A673 (cell line): ENCODE data around the gene PKDREJ. TPM values are rescaled to one million over a fixed set of nuclear protein-coding genes. Genes with fewer than 3 reads are reported as not detected.
A peak's percentile ranks its signal among the peaks of the same experiment; 100 is the strongest.
"Not testable (repeated sequence)": the region's sequence is repeated elsewhere in the genome, so short reads cannot be mapped to it uniquely, and the experiment has no call there.

Source experiments
- BruUV-seq: library from RNA; stranded (reverse); fragments of 400-500 nt; replicated peaks from 2 replicates; lab custom pipeline; 2021; lab: Mats Ljungman, UMichigan
- CTCF ChIA-PET: fragments of 300-600 bp; sonication (Branson Sonifier 250); formaldehyde crosslinking; loops from one replicate; lab custom pipeline; 2022; ENCODE audit warnings: antibody characterized with exemption; lab: Charles Lee
- POLR2A ChIA-PET: fragments of 300-600 bp; sonication (Branson Sonifier 250); formaldehyde crosslinking; loops from one replicate; lab custom pipeline; 2022; ENCODE audit warnings: antibody characterized with exemption; ENCODE audit not compliant: low non-redundant PET; lab: Charles Lee
- DNase-seq: peaks from one replicate; pipeline ENCODE4 v3.0.0-alpha.2; 2015; ENCODE audit warnings: low spot score
- H3K27ac ChIP-seq: fragments of 200-600 bp; sonication (generic); 2 replicates; pipeline ENCODE4 v1.5.1; 2016; ENCODE audit warnings: mixed run types, low read depth, mild to moderate bottlenecking, mixed read lengths, antibody characterized with exemption, low read length; ENCODE audit not compliant: poor library complexity, severe bottlenecking
- H3K27me3 ChIP-seq: fragments of 200-600 bp; sonication (generic); replicated peaks from 2 replicates; pipeline ENCODE4 v1.6.1; 2017; ENCODE audit warnings: mixed run types, low read depth, mild to moderate bottlenecking, mixed read lengths, antibody characterized with exemption, low read length; ENCODE audit not compliant: insufficient read depth, poor library complexity
- H3K36me3 ChIP-seq: fragments of 200-600 bp; sonication (generic); 2 replicates; pipeline ENCODE4 v1.6.1; 2016; ENCODE audit warnings: mixed run types, mild to moderate bottlenecking, mixed read lengths, antibody characterized with exemption, low read length; ENCODE audit not compliant: insufficient read depth, poor library complexity, severe bottlenecking
- H3K4me1 ChIP-seq: fragments of 200-600 bp; sonication (generic); 2 replicates; pipeline ENCODE4 v1.6.1; 2017; ENCODE audit warnings: mixed run types, mild to moderate bottlenecking, mixed read lengths, antibody characterized with exemption, low read length; ENCODE audit not compliant: insufficient read depth, poor library complexity, severe bottlenecking
- H3K4me3 ChIP-seq: fragments of 200-600 bp; sonication (generic); 2 replicates; pipeline ENCODE4 v1.5.1; 2016; ENCODE audit warnings: low read depth, mixed run types, mild to moderate bottlenecking, mixed read lengths, low read length; ENCODE audit not compliant: poor library complexity, severe bottlenecking
- H3K9me3 ChIP-seq: fragments of 200-600 bp; sonication (generic); 2 replicates; pipeline ENCODE4 v1.6.1; 2016; ENCODE audit warnings: mixed run types, low read depth, mild to moderate bottlenecking, mixed read lengths, antibody characterized with exemption, low read length; ENCODE audit not compliant: poor library complexity, severe bottlenecking
- EZH2 ChIP-seq: fragments of 200-600 bp; sonication (generic); IDR thresholded peaks from 2 replicates; pipeline ENCODE4 v1.6.1; 2017; ENCODE audit warnings: borderline replicate concordance, low read depth, mild to moderate bottlenecking, mixed read lengths, antibody characterized with exemption, low read length; ENCODE audit not compliant: poor library complexity, severe bottlenecking
- intact Hi-C: fragments of 100-400 bp; cut with micrococcal nuclease; formaldehyde crosslinking; loops from one replicate; pipeline ENCODE4 v1.10.0; 2022; ENCODE audit not compliant: unreplicated experiment
- total RNA-seq: library from RNA; stranded (reverse); gene quantifications from 2 replicates; pipeline ENCODE4 v1.2.3, GENCODE V29; 2021
- TF ChIP-seq, protein P1 (sequence below): fragments of 300-800, 200-600 bp; sonication (generic); conservative IDR thresholded peaks from 2 replicates; pipeline ENCODE4 v1.5.1; 2017; ENCODE audit warnings: low read depth, mild to moderate bottlenecking, antibody characterized with exemption, low read length, moderate library complexity, mixed read lengths

The PKDREJ gene
- total RNA-seq, 1 experiment from 2014 or later: not detected

DNA sequence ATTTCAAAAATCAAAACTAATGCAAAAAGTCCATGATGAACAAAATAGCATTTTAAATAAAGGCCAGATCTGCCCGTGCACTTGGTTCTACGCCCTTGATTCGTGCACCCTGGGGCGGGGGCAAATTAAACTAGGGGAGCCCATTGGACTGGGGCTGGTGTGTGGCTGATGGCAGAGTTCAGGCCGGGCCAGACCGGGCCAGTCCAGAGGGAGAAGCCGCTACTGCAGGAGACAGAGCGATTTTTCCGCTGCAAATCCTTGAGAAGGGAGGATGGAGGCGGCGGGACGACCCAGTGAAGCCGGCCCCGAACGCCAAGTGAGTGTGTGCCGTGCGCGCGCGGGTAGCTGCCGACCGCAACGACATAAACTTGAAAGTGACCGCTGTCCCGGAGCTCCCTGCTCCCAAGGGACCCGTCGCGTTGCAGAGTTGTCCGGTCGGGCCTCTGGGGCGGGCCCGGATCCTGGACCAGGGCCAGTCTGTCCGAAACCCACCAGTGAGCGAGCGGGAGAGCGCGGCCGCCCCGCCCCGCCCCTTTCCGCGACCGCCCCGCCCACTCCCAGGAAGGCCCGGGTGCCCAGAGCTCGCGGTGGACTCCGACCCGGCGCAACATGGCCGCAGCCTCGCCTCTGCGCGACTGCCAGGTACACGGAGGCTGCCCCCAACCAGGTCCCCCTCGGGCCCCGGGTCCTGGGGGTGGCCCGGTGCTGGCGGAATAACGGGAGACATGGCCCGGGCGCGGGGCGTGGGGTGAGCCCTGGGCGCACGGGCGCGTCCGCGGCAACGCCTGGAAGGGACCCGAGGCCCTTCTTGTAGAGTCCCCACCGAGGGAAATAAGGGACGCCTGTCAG lies 4.5 kb upstream of the PKDREJ start, which contains the start of gene TTC38:
Gene TTC38 (plus strand): TSS at position 578 of the 849 bp plus-strand sequence. CDS start 32 bp downstream, at position 610.
- BruUV-seq: no TSS peak
- H3K4me1 ChIP-seq: peaks cover 5% of the 10 kb centered on the region
- H3K4me3 ChIP-seq: peak within 1 kb of the TSS; percentile 62
- no peaks in the 10 kb centered on the region for H3K9me3 ChIP-seq
- no peak for TF ChIP-seq EZH2
- TF ChIP-seq, protein P1, sequence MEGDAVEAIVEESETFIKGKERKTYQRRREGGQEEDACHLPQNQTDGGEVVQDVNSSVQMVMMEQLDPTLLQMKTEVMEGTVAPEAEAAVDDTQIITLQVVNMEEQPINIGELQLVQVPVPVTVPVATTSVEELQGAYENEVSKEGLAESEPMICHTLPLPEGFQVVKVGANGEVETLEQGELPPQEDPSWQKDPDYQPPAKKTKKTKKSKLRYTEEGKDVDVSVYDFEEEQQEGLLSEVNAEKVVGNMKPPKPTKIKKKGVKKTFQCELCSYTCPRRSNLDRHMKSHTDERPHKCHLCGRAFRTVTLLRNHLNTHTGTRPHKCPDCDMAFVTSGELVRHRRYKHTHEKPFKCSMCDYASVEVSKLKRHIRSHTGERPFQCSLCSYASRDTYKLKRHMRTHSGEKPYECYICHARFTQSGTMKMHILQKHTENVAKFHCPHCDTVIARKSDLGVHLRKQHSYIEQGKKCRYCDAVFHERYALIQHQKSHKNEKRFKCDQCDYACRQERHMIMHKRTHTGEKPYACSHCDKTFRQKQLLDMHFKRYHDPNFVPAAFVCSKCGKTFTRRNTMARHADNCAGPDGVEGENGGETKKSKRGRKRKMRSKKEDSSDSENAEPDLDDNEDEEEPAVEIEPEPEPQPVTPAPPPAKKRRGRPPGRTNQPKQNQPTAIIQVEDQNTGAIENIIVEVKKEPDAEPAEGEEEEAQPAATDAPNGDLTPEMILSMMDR: no peak
- intact Hi-C loops: no loop called here
- ChIA-PET POLR2A (no interaction called here), CTCF (no interaction called here)
- H3K27ac ChIP-seq: peak within 1 kb of the TSS; percentile 45
- H3K36me3 ChIP-seq: no peaks in the 10 kb centered on the region
- no peaks in the 10 kb centered on the region for H3K27me3 ChIP-seq
- DNase-seq: peak; percentile 61

DNA sequence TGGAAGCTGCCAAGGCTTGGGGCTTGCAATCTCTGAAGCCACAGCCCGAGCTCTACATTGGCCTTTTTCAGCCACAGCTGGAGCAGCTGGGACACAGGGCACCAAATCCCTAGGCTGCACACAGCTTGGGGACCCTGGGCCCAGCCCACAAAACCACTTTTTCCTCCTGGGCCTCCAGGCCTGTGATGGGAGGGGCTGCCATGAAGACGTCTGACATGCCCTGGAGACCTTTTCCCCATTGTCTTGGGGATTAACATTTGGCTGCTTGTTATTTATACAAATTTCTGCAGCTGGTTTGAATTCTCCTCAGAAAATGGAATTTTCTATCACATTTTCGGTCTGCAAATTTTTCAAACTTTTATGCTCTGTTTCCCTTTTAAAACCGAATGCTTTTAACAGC lies 2.5 kb upstream of the PKDREJ start:
- CTCF ChIA-PET, H3K4me1 ChIP-seq, BruUV-seq, intact Hi-C loops, H3K27me3 ChIP-seq, H3K4me3 ChIP-seq, DNase-seq, H3K27ac ChIP-seq, H3K9me3 ChIP-seq, POLR2A ChIA-PET, H3K36me3 ChIP-seq: not testable (repeated sequence)

DNA sequence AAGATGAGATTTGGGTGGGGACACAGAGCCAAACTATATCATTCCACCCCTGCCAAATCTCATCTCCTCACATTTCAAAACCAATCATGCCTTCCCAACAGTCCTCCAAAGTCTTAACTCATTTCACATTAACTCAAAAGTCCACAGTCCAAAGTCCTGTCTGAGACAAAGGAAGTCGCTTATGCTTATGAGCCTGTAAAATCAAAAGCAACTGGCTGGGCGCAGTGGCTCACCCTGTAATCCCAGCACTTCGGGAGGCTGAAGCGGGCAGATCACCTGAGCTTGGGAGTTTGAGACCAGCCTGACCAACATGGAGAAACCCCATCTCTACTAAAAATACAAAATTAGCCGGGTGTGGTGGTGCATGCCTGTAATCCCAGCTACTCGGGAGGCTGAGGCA lies 1.4 kb upstream of the PKDREJ start:
- intact Hi-C loops, H3K4me1 ChIP-seq, H3K36me3 ChIP-seq, POLR2A ChIA-PET, H3K4me3 ChIP-seq, H3K27me3 ChIP-seq, BruUV-seq, H3K27ac ChIP-seq, CTCF ChIA-PET, DNase-seq, H3K9me3 ChIP-seq: not testable (repeated sequence)

DNA sequence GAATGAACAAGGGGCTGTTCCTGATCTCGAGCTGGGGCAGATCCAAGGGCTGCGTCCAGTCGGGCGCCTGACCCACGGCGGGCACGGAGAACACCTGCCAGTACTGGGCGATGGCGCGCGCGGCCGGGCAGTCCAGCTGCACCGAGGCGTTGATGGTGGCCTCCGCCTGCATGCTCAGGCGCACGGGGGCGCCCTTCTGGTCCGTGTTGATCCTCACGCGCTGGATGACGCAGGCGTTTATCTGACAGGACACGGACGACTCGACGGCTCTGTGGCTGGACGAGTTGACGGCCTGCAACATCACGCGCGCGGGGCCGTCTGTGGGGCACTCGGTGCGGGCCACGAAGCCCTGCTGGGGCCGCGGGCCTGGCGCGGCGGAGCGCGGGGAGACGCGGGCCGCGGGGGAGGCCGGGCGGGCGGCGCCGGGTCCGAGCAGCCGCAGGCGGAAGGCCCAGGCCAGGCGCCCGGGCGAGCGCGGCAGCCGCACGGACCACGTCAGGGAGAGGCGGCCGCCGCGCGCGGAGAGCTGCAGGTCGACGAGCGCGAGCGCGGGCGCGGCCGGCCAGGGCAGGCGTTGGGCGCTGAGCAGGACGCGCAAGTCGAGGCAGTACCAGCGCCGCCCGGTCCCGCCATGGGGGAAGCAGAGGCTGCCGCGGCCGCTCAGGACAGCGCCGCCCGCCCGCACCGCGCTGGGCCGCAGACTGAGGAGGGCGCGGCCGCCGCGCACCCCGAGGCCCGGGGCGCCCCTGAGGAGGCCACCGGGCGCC lies 511 bp downstream of the PKDREJ start:
- ChIA-PET CTCF (no interaction called here), POLR2A (interaction anchor here (0.7 kb wide), 1 partner anchor 145 kb away, joined by 7 read pairs; no protein-coding TSS in a partner anchor)
- Histone ChIP-seq H3K4me3 (no peak overlapping the region), H3K4me1 (no peaks in the 10 kb centered on the region), H3K27ac (no peak overlapping the region), H3K9me3 (no peaks in the 10 kb centered on the region), H3K27me3 (no peaks in the 10 kb centered on the region), H3K36me3 (no peaks in the 10 kb centered on the region)
- no peak for DNase-seq
- intact Hi-C loops: no loop called here
- BruUV-seq: no TSS peak
- TF ChIP-seq, protein P1: no peak
- no peak for TF ChIP-seq EZH2
